Measurements from ENCODE around the gene FHL2. TPM values are rescaled to one million over a fixed set of nuclear protein-coding genes. Genes with fewer than 3 reads are reported as not detected.

Gene FHL2
- total RNA-seq, 4 donors from 2014 or later, result 36.7 to 81.2 (median 44.0) TPM

GRCh38 chr2:105391058-105391627 lies 7.7 kb downstream of the FHL2 start:
- 95 to 99% methylated on average over 5 of the region's 5 CpGs for WGBS, 2 donors
- peaks cover 0 to 27% of the 10 kb centered on the region in 2 donors for H3K4me1 ChIP-seq
- peaks cover under 1 to 1% of the 10 kb centered on the region in 2 donors for H3K36me3 ChIP-seq
- H3K27ac ChIP-seq, result peak overlapping the region in 2 of 3 donors; percentile 1 to 26
- DNase-seq, result no peak
- intact Hi-C loops (cut with DNase I), result no loop called here
- no peaks in the 10 kb centered on the region for H3K27me3 ChIP-seq
- TF ChIP-seq POLR2A (IDR thresholded peaks at IDR 0.05), result no peak
- no peak overlapping the region for H3K4me3 ChIP-seq (replicated peaks in 1 of 3)
- no peaks in the 10 kb centered on the region for H3K9me3 ChIP-seq

DNA sequence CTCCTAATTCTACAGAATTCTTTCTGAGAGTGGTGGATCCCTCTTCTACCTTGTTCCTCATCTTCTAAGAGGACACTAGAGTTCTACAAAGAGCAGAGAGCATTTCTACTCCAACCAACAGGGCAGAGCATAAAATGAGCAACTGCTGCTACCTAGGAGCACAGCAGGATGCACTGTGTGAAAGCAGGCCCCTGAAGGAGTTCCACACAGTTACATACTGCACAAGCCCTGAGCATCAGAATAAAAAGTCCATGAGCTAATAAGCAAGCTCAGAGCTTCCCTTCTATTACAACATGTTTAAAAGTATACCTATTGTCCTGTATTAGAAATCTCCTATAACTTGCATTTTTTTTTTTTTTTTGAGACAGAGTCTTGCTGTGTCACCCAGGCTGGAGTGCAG lies 8.4 kb downstream of the FHL2 start:
- Histone ChIP-seq H3K27me3 (no peaks in the 10 kb centered on the region), H3K4me1 (peaks cover 0 to 28% of the 10 kb centered on the region in 2 donors), H3K36me3 (peaks cover 6 to 8% of the 10 kb centered on the region in 2 donors), H3K27ac (peak overlapping the region in 1 of 3 donors; percentile 22), H3K9me3 (no peaks in the 10 kb centered on the region), H3K4me3 (replicated peaks in 1 of 3) (no peak overlapping the region)
- no peak for DNase-seq
- intact Hi-C loops (cut with DNase I), result no loop called here
- TF ChIP-seq POLR2A (IDR thresholded peaks at IDR 0.05), result no peak
- TF ChIP-seq, protein P1, sequence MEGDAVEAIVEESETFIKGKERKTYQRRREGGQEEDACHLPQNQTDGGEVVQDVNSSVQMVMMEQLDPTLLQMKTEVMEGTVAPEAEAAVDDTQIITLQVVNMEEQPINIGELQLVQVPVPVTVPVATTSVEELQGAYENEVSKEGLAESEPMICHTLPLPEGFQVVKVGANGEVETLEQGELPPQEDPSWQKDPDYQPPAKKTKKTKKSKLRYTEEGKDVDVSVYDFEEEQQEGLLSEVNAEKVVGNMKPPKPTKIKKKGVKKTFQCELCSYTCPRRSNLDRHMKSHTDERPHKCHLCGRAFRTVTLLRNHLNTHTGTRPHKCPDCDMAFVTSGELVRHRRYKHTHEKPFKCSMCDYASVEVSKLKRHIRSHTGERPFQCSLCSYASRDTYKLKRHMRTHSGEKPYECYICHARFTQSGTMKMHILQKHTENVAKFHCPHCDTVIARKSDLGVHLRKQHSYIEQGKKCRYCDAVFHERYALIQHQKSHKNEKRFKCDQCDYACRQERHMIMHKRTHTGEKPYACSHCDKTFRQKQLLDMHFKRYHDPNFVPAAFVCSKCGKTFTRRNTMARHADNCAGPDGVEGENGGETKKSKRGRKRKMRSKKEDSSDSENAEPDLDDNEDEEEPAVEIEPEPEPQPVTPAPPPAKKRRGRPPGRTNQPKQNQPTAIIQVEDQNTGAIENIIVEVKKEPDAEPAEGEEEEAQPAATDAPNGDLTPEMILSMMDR (IDR thresholded peaks at IDR 0.05), result no peak

DNA sequence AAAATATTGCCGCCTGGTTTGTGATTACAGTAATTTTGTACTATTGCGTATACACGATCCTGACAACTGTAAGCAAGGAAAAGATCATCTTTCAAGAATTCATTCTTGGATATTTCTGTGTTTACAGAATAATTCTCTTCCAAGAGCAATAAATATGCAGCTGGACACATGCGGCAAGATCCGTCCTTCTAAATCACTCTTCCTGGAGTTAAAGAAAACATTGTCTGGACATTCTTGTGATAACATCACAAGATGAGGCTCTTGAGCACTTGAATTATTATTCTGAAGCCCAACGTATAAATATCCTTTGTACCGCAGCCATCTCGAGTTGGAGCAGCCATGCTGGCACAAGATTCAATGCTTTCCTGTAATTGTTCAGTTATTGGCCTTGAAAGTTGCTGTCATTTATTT lies 9.9 kb downstream of the FHL2 start:
- intact Hi-C loops (cut with DNase I), result no loop called here
- Histone ChIP-seq H3K4me3 (replicated peaks in 1 of 3) (no peak overlapping the region), H3K36me3 (peaks cover 6 to 18% of the 10 kb centered on the region in 2 donors), H3K9me3 (no peaks in the 10 kb centered on the region), H3K27me3 (no peaks in the 10 kb centered on the region), H3K27ac (peak overlapping the region; percentile 1 to 48 (median 34)), H3K4me1 (peaks cover 2 to 37% of the 10 kb centered on the region in 2 donors)
- TF ChIP-seq POLR2A (IDR thresholded peaks at IDR 0.05), result no peak
- TF ChIP-seq, protein P1 (IDR thresholded peaks at IDR 0.05), result no peak
- no peak for DNase-seq
- 34 to 49% methylated on average over 8 of the region's 8 CpGs for WGBS, 2 donors

GRCh38 chr2:105387225-105387624 lies 11.6 kb downstream of the FHL2 start:
- intact Hi-C loops (cut with DNase I), result no loop called here
- Histone ChIP-seq H3K27ac (no peak overlapping the region), H3K36me3 (peaks cover 6 to 18% of the 10 kb centered on the region in 2 donors), H3K9me3 (no peaks in the 10 kb centered on the region), H3K4me3 (replicated peaks in 1 of 3) (no peak overlapping the region), H3K4me1 (peaks cover 13 to 50% of the 10 kb centered on the region in 2 donors), H3K27me3 (no peaks in the 10 kb centered on the region)
- WGBS, 2 donors, result 82 to 90% methylated on average over 4 of the region's 4 CpGs
- TF ChIP-seq, protein P1 (IDR thresholded peaks at IDR 0.05), result no peak
- no peak for TF ChIP-seq POLR2A (IDR thresholded peaks at IDR 0.05)
- DNase-seq, result no peak

- H3K27ac ChIP-seq, result no peak overlapping the region
- peaks cover 13 to 46% of the 10 kb centered on the region in 2 donors for H3K4me1 ChIP-seq
- intact Hi-C loops (cut with DNase I), result no loop called here
Observed at GRCh38 chr2:105385731-105386540, 12.9 kb downstream of the FHL2 start.

More at GRCh38 chr2:105385731-105386540, 12.9 kb downstream of the FHL2 start:
- H3K4me3 ChIP-seq (replicated peaks in 1 of 3), result no peak overlapping the region
- TF ChIP-seq, protein P1 (IDR thresholded peaks at IDR 0.05), result no peak
- no peak for TF ChIP-seq POLR2A (IDR thresholded peaks at IDR 0.05)
- peaks cover 6 to 18% of the 10 kb centered on the region in 2 donors for H3K36me3 ChIP-seq
- no peak for DNase-seq
- 89 to 92% methylated on average over 14 to 17 of the region's 20 CpGs for WGBS, 2 donors
- H3K9me3 ChIP-seq, result no peaks in the 10 kb centered on the region
- no peaks in the 10 kb centered on the region for H3K27me3 ChIP-seq

Measured in thyroid gland (tissue), 4 donors.